ENCODE results near the gene HDAC8.

Gene HDAC8

GRCh38 chrX:72475338-72475737, 97.3 kb downstream of the HDAC8 start:
- no peak overlapping the region for H3K4me3 ChIP-seq (ENCODE audit: low read depth, low read length)
- no peak for TF ChIP-seq CTCF (conservative IDR thresholded peaks at IDR 0.05; ENCODE audit: low read depth, low read length)
- no peak for DNase-seq (ENCODE audit: low read depth)

- H3K4me3 ChIP-seq (ENCODE audit: low read depth, low read length) = no peak overlapping the region
- no peak for DNase-seq (ENCODE audit: low read depth)
- no peak for TF ChIP-seq CTCF (conservative IDR thresholded peaks at IDR 0.05; ENCODE audit: low read depth, low read length)
Observed at GRCh38 chrX:72470532-72471223, 102.0 kb downstream of the HDAC8 start.

GRCh38 chrX:72470117-72470516, 102.5 kb downstream of the HDAC8 start:
- TF ChIP-seq CTCF (conservative IDR thresholded peaks at IDR 0.05; ENCODE audit: low read depth, low read length) = no peak
- H3K4me3 ChIP-seq (ENCODE audit: low read depth, low read length) = no peak overlapping the region
- no peak for DNase-seq (ENCODE audit: low read depth)

GRCh38 chrX:72468607-72469006, 104.0 kb downstream of the HDAC8 start:
- H3K4me3 ChIP-seq (ENCODE audit: low read depth, low read length) = no peak overlapping the region
- TF ChIP-seq CTCF (conservative IDR thresholded peaks at IDR 0.05; ENCODE audit: low read depth, low read length) = no peak
- DNase-seq (ENCODE audit: low read depth) = no peak

- DNase-seq (ENCODE audit: low read depth) = no peak
- TF ChIP-seq CTCF (conservative IDR thresholded peaks at IDR 0.05; ENCODE audit: low read depth, low read length) = no peak
- no peak overlapping the region for H3K4me3 ChIP-seq (ENCODE audit: low read depth, low read length)
Observed at GRCh38 chrX:72467135-72467534, 105.5 kb downstream of the HDAC8 start.

- TF ChIP-seq CTCF (conservative IDR thresholded peaks at IDR 0.05; ENCODE audit: low read depth, low read length) = no peak
- H3K4me3 ChIP-seq (ENCODE audit: low read depth, low read length) = no peak overlapping the region
- peak; percentile 15 for DNase-seq (ENCODE audit: low read depth)
Observed at GRCh38 chrX:72466493-72466892, 106.2 kb downstream of the HDAC8 start.

GRCh38 chrX:72465889-72466288, 106.8 kb downstream of the HDAC8 start:
- no peak overlapping the region for H3K4me3 ChIP-seq (ENCODE audit: low read depth, low read length)
- DNase-seq (ENCODE audit: low read depth) = no peak
- TF ChIP-seq CTCF (conservative IDR thresholded peaks at IDR 0.05; ENCODE audit: low read depth, low read length) = no peak

Data from choroid plexus epithelial cell (primary cell).